PC-9 (cell line): ENCODE data around the gene HTT-AS. TPM values are rescaled to one million over a fixed set of nuclear protein-coding genes. Genes with fewer than 3 reads are reported as not detected.

Experiments used
- BruUV-seq: library from RNA; stranded (reverse); fragments of 400-500 nt; replicated peaks from 2 replicates; lab custom pipeline; 2021; lab: Mats Ljungman, UMichigan
- CTCF ChIA-PET: fragments of 300-600 bp; sonication (Branson Sonifier 250); formaldehyde crosslinking; loops from one replicate; lab custom pipeline; 2022; ENCODE audit warnings: antibody characterized with exemption; lab: Charles Lee
- POLR2A ChIA-PET: fragments of 300-600 bp; sonication (Branson Sonifier 250); formaldehyde crosslinking; loops from one replicate; lab custom pipeline; 2022; ENCODE audit warnings: antibody characterized with exemption; ENCODE audit not compliant: unreplicated experiment; lab: Charles Lee
- DNase-seq, 2 experiments: peaks; one replicate each; pipeline versions ENCODE4 v3.0.0 to v3.0.0-alpha.2; 2015 to 2022; ENCODE audit warnings: mixed read lengths in 1 of 2
- H2AFZ ChIP-seq: fragments of 200-600 bp; sonication (generic); 2 replicates; pipeline ENCODE4 v1.8.1; 2017; ENCODE audit warnings: antibody characterized with exemption
- H3F3A ChIP-seq: fragments of 200-600 bp; sonication (generic); 2 replicates; pipeline ENCODE4 v1.8.1; 2017; ENCODE audit warnings: antibody characterized with exemption, mild to moderate bottlenecking, low read depth; ENCODE audit not compliant: insufficient read depth
- H3K27ac ChIP-seq: fragments of 200-600 bp; sonication (generic); 2 replicates; pipeline ENCODE4 v1.6.1; 2016; ENCODE audit warnings: mixed run types
- H3K27me3 ChIP-seq: fragments of 200-600 bp; sonication (generic); 2 replicates; pipeline ENCODE4 v1.6.1; 2016; ENCODE audit warnings: low read depth, mixed run types; ENCODE audit not compliant: insufficient read depth
- H3K36me3 ChIP-seq: fragments of 200-600 bp; sonication (generic); 2 replicates; pipeline ENCODE4 v1.6.1; 2016; ENCODE audit warnings: low read depth, mixed run types
- H3K4me1 ChIP-seq: fragments of 200-600 bp; sonication (generic); replicated peaks from 2 replicates; pipeline ENCODE4 v1.6.1; 2016; ENCODE audit warnings: mixed run types; ENCODE audit not compliant: insufficient read depth
- H3K4me2 ChIP-seq: fragments of 200-600 bp; sonication (generic); 2 replicates; pipeline ENCODE4 v1.6.1; 2017; ENCODE audit warnings: mixed run types
- H3K4me3 ChIP-seq: fragments of 200-600 bp; sonication (generic); 2 replicates; pipeline ENCODE4 v1.6.1; 2016; ENCODE audit warnings: mixed run types
- H3K79me2 ChIP-seq: fragments of 200-600 bp; sonication (generic); 2 replicates; pipeline ENCODE4 v1.6.1; 2017; ENCODE audit warnings: low read depth, mixed run types
- H3K9me2 ChIP-seq: fragments of 200-600 bp; sonication (generic); 2 replicates; pipeline ENCODE4 v1.8.1; 2017; ENCODE audit warnings: mild to moderate bottlenecking; ENCODE audit not compliant: insufficient read depth
- H3K9me3 ChIP-seq: fragments of 200-600 bp; sonication (generic); 2 replicates; pipeline ENCODE4 v1.8.1; 2016; ENCODE audit warnings: low read depth; ENCODE audit not compliant: insufficient read depth
- H4K20me1 ChIP-seq: fragments of 200-600 bp; sonication (generic); 2 replicates; pipeline ENCODE4 v1.8.1; 2017; ENCODE audit not compliant: insufficient read depth
- CTCF ChIP-seq: fragments of 200-600 bp; sonication (generic); conservative IDR thresholded peaks from 2 replicates; pipeline ENCODE4 v1.6.1; 2017; ENCODE audit warnings: mixed run types, antibody characterized with exemption, mild to moderate bottlenecking, moderate library complexity
- EZH2 ChIP-seq: fragments of 200-600 bp; sonication (generic); IDR thresholded peaks from 2 replicates; pipeline ENCODE4 v1.8.0; 2017; ENCODE audit warnings: antibody characterized with exemption, low read depth
- intact Hi-C: fragments of 100-400 bp; cut with micrococcal nuclease; formaldehyde crosslinking; loops from one replicate; pipeline ENCODE4 v1.10.0; 2022; ENCODE audit not compliant: unreplicated experiment
- total RNA-seq: library from RNA; stranded (reverse); gene quantifications from 2 replicates; pipeline ENCODE4 v1.2.3, GENCODE V29; 2021

The HTT-AS gene
- total RNA-seq, 1 experiment from 2014 or later = not detected

- no peaks in the 10 kb centered on the region for H3K36me3 ChIP-seq
- CTCF ChIA-PET = interaction anchor here (0.6 kb wide), 2 partner anchors 19 to 25 kb away, joined by 3 to 5 read pairs; no protein-coding TSS in a partner anchor
These were observed 30.9 kb downstream of the HTT-AS start for GRCh38 chr4:3043282-3044020.

DNA sequence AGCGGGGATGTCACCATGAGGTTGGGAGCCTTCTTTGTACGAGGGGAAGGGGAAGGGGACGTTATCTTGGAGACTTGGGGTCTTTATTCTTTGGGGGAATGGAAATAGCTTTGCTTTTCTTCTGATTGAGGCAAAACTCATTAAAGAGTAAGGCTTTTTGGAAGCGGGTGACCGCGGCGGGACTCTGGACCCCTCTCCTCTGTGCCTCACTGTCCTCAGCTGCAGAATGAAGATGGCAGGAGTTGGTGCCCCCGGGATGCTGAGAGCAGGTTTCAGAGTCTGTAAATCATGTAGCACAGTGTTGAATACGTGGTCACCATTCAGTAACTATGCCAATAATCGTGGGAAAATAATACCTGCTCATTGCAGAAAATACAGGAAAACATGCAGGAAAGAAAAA, 32.1 kb downstream of the HTT-AS start:
- Histone ChIP-seq H3K36me3 (no peaks in the 10 kb centered on the region), H3K4me1 (0 out of 2 replicates have a peak, but pooled peaks cover 5% of the 10 kb centered on the region), H3K4me2 (peak overlapping the region; percentile 71), H4K20me1 (no peaks in the 10 kb centered on the region), H3F3A (no peaks in the 10 kb centered on the region), H2AFZ (peak overlapping the region; percentile 73), H3K27ac (no peak overlapping the region), H3K9me2 (no peaks in the 10 kb centered on the region), H3K4me3 (peak overlapping the region; percentile 50; the same call in 1 of the 2 replicates), H3K27me3 (no peaks in the 10 kb centered on the region), H3K9me3 (no peaks in the 10 kb centered on the region), H3K79me2 (no peaks in the 10 kb centered on the region)
- no peak for DNase-seq
- ChIA-PET CTCF (interaction anchor here (0.7 kb wide), 1 partner anchor 106 kb away, joined by 4 read pairs; no protein-coding TSS in a partner anchor), POLR2A (interaction anchor here (0.6 kb wide), 1 partner anchor 941 kb away, joined by 3 read pairs; no protein-coding TSS in a partner anchor)
- TSS peak; percentile 59 for BruUV-seq
- intact Hi-C loops = loop anchor here (5.0 kb wide), 1 partner anchor 65 kb away; no protein-coding TSS in a partner anchor
- no peak for TF ChIP-seq CTCF
- TF ChIP-seq EZH2 = no peak

More at GRCh38 chr4:3043282-3044020, 30.9 kb downstream of the HTT-AS start:
- 0 out of 2 replicates have a peak, but pooled peaks cover 5% of the 10 kb centered on the region for H3K4me1 ChIP-seq
- no TSS peak for BruUV-seq
- intact Hi-C loops = loop anchor here (5.0 kb wide), 1 partner anchor 66 kb away; no protein-coding TSS in a partner anchor
- H3K27ac ChIP-seq = no peak overlapping the region
- H3K79me2 ChIP-seq = no peaks in the 10 kb centered on the region
- TF ChIP-seq EZH2 (no peak), CTCF (no peak)
- H3K9me3 ChIP-seq = no peaks in the 10 kb centered on the region
- no peaks in the 10 kb centered on the region for H4K20me1 ChIP-seq
- H3K4me3 ChIP-seq = no peak overlapping the region
- no peaks in the 10 kb centered on the region for H3K27me3 ChIP-seq
- H3F3A ChIP-seq = no peaks in the 10 kb centered on the region
- no peak overlapping the region; the same call in 1 of the 2 replicates for H3K4me2 ChIP-seq
- H2AFZ ChIP-seq = no peak overlapping the region
- no peaks in the 10 kb centered on the region for H3K9me2 ChIP-seq
- POLR2A ChIA-PET = interaction anchor here (0.5 kb wide), 1 partner anchor 940 kb away, joined by 7 read pairs; no protein-coding TSS in a partner anchor
- no peak for DNase-seq
